Measurements from ENCODE around the gene IRF9.

IRF9 gene

GRCh38 chr14:24160850-24161804 lies at the start of gene IRF9:
Gene IRF9, plus strand, starts transcription at chr14:24161265. Its CDS starts 880 bp downstream, at chr14:24162145.
- DNase-seq (ENCODE audit: low spot score) = peak; percentile 92

- DNase-seq (ENCODE audit: low spot score) = no peak
Measured at GRCh38 chr14:24113379-24113800, 47.7 kb upstream of the IRF9 start.

- peak; percentile 94 for DNase-seq (ENCODE audit: low spot score)
Measured at GRCh38 chr14:24113801-24114531, 47.1 kb upstream of the IRF9 start.

GRCh38 chr14:24114532-24115421 lies 46.3 kb upstream of the IRF9 start, which contains the start of the genes DCAF11 and NRL:
Gene DCAF11, plus strand, starts transcription at chr14:24114777. Its CDS starts 818 bp downstream, at chr14:24115595.
Gene NRL, minus strand, starts transcription at chr14:24114949. Its CDS starts 32,101 bp downstream, at chr14:24082848.
- peak; percentile 100 for DNase-seq (ENCODE audit: low spot score)

GRCh38 chr14:24115422-24116127 lies 45.5 kb upstream of the IRF9 start:
- no peak for DNase-seq (ENCODE audit: low spot score)

GRCh38 chr14:24116128-24116814 lies 44.8 kb upstream of the IRF9 start:
- no peak for DNase-seq (ENCODE audit: low spot score)

GRCh38 chr14:24117179-24117578 lies 43.9 kb upstream of the IRF9 start:
- DNase-seq (ENCODE audit: low spot score) = no peak

GRCh38 chr14:24119691-24120090 lies 41.4 kb upstream of the IRF9 start:
- no peak for DNase-seq (ENCODE audit: low spot score)

- DNase-seq (ENCODE audit: low spot score) = no peak
Measured at GRCh38 chr14:24121210-24121609, 39.9 kb upstream of the IRF9 start.

- DNase-seq (ENCODE audit: low spot score) = no peak
Measured at GRCh38 chr14:24122416-24122815, 38.6 kb upstream of the IRF9 start.

- DNase-seq (ENCODE audit: low spot score) = no peak
Measured at GRCh38 chr14:24122898-24123297, 38.2 kb upstream of the IRF9 start.

- no peak for DNase-seq (ENCODE audit: low spot score)
Measured at GRCh38 chr14:24123424-24124417, 37.3 kb upstream of the IRF9 start.

GRCh38 chr14:24126939-24127338 lies 34.1 kb upstream of the IRF9 start:
- no peak for DNase-seq (ENCODE audit: low spot score)

GRCh38 chr14:24127673-24128072 lies 33.4 kb upstream of the IRF9 start:
- no peak for DNase-seq (ENCODE audit: low spot score)

- DNase-seq (ENCODE audit: low spot score) = no peak
Measured at GRCh38 chr14:24129410-24129998, 31.6 kb upstream of the IRF9 start.

- DNase-seq (ENCODE audit: low spot score) = no peak
Measured at GRCh38 chr14:24130380-24130716, 30.7 kb upstream of the IRF9 start, which contains the start of gene FITM1. Gene FITM1, plus strand, starts transcription at chr14:24130659. Its CDS starts 905 bp downstream, at chr14:24131564.

- no peak for DNase-seq (ENCODE audit: low spot score)
Measured at GRCh38 chr14:24130717-24131548, 30.1 kb upstream of the IRF9 start.

- no peak for DNase-seq (ENCODE audit: low spot score)
Measured at GRCh38 chr14:24131549-24131966, 29.5 kb upstream of the IRF9 start.
